CD14-positive monocyte (primary cell): ENCODE data around the gene PACSIN1. TPM values are rescaled to one million over a fixed set of nuclear protein-coding genes. Genes with fewer than 3 reads are reported as not detected.

Experiments used
- DNase-seq, 3 donors: peaks; one replicate each; pipeline ENCODE4 v3.0.0-alpha.2; 2011 to 2022
- H2AFZ ChIP-seq: 2 replicates; pipeline ENCODE4 v1.6.0; 2012; ENCODE audit warnings: mild to moderate bottlenecking, low read depth, low read length, inconsistent platforms; ENCODE audit not compliant: insufficient read depth, poor library complexity, severe bottlenecking
- H3K27ac ChIP-seq, 2 donors: 1 replicate in 1 of 2; 2 replicates in 1 of 2; pipeline ENCODE4 v1.5.1; 2012 to 2013; ENCODE audit warnings: low read length in 2 of 2, control low read depth in 1 of 2, inconsistent platforms in 1 of 2, low read depth in 1 of 2, mild to moderate bottlenecking in 1 of 2
- H3K27me3 ChIP-seq, 2 donors: one replicate each; pipeline versions ENCODE4 v1.6.0 to v1.6.1; 2011 to 2013; ENCODE audit warnings: low read length in 2 of 2; ENCODE audit not compliant: control insufficient read depth in 2 of 2, insufficient read depth in 2 of 2
- H3K36me3 ChIP-seq, 2 donors: replicated peaks in 1 of 2; 1 replicate in 1 of 2; 2 replicates in 1 of 2; pipeline versions ENCODE4 v1.5.1 to v1.6.1; 2012 to 2013; ENCODE audit warnings: low read length in 2 of 2, control low read depth in 1 of 2, inconsistent platforms in 1 of 2, mild to moderate bottlenecking in 1 of 2; ENCODE audit not compliant: insufficient read depth in 2 of 2, control insufficient read depth in 1 of 2
- H3K4me1 ChIP-seq, 2 donors: 1 replicate in 1 of 2; 2 replicates in 1 of 2; pipeline versions ENCODE4 v1.5.1 to v1.6.1; 2012 to 2013; ENCODE audit warnings: low read length in 2 of 2, control low read depth in 1 of 2, inconsistent platforms in 1 of 2, mild to moderate bottlenecking in 1 of 2, moderate library complexity in 1 of 2; ENCODE audit not compliant: insufficient read depth in 2 of 2, control insufficient read depth in 1 of 2
- H3K4me2 ChIP-seq: replicated peaks from 2 replicates; pipeline ENCODE3; 2012; ENCODE audit warnings: low read length, moderate library complexity, mild to moderate bottlenecking; ENCODE audit not compliant: poor library complexity, severe bottlenecking; ENCODE audit errors: extremely low read depth
- H3K4me3 ChIP-seq, 3 experiments: fragments of 200-600 bp in 1 of 3; sonication (generic) in 1 of 3; replicated peaks in 1 of 3; 1 replicate in 2 of 3; 2 replicates in 1 of 3; pipeline ENCODE4 v1.5.1; 2011 to 2013; ENCODE audit warnings: low read length in 3 of 3, mild to moderate bottlenecking in 3 of 3, control low read depth in 2 of 3, low read depth in 2 of 3, inconsistent platforms in 1 of 3, moderate library complexity in 1 of 3
- H3K79me2 ChIP-seq: 2 replicates; pipeline ENCODE4 v1.6.0; 2012; ENCODE audit warnings: mild to moderate bottlenecking, control low read depth, inconsistent platforms, low read length, moderate library complexity; ENCODE audit not compliant: insufficient read depth
- H3K9ac ChIP-seq: 2 replicates; pipeline ENCODE4 v1.6.0; 2017; ENCODE audit warnings: low read length, mild to moderate bottlenecking; ENCODE audit not compliant: insufficient read depth, poor library complexity, severe bottlenecking
- H3K9me3 ChIP-seq, 2 donors: replicated peaks in 1 of 2; 1 replicate in 1 of 2; 2 replicates in 1 of 2; pipeline versions ENCODE4 v1.5.1 to v1.6.1; 2012 to 2013; ENCODE audit warnings: low read length in 2 of 2, control low read depth in 1 of 2; ENCODE audit not compliant: control insufficient read depth in 1 of 2, insufficient read depth in 1 of 2
- H4K20me1 ChIP-seq: 2 replicates; pipeline ENCODE4 v1.6.0; 2012; ENCODE audit warnings: mild to moderate bottlenecking, low read length, control low read depth, moderate library complexity; ENCODE audit not compliant: insufficient read depth
- H3K27ac Mint-ChIP-seq, 7 donors: one replicate each; pipeline ENCODE4 v1.8.0; 2020; ENCODE audit warnings: mild to moderate bottlenecking in 7 of 7, mixed read lengths in 7 of 7, moderate library complexity in 6 of 7, inconsistent platforms in 2 of 7
- H3K27me3 Mint-ChIP-seq, 3 donors: one replicate each; pipeline ENCODE4 v1.8.0; 2021 to 2022; ENCODE audit warnings: low read depth in 3 of 3, mild to moderate bottlenecking in 3 of 3, mixed read lengths in 3 of 3, moderate library complexity in 3 of 3, inconsistent platforms in 1 of 3
- H3K36me3 Mint-ChIP-seq, 2 donors: one replicate each; pipeline ENCODE4 v1.8.0; 2020; ENCODE audit warnings: mixed read lengths in 2 of 2, inconsistent platforms in 1 of 2, mild to moderate bottlenecking in 1 of 2
- H3K4me1 Mint-ChIP-seq: one replicate; pipeline ENCODE4 v1.8.0; 2020; ENCODE audit warnings: mild to moderate bottlenecking, mixed read lengths
- H3K4me3 Mint-ChIP-seq, 2 donors: one replicate each; pipeline ENCODE4 v1.8.0; 2020; ENCODE audit warnings: mild to moderate bottlenecking in 2 of 2, mixed read lengths in 2 of 2, moderate library complexity in 1 of 2
- H3K9me3 Mint-ChIP-seq, 7 donors: one replicate each; pipeline ENCODE4 v1.8.0; 2020 to 2022; ENCODE audit warnings: mixed read lengths in 7 of 7, mild to moderate bottlenecking in 6 of 7, moderate library complexity in 6 of 7, inconsistent platforms in 2 of 7
- WGBS: methylation state at CpG from one replicate; pipeline ENCODE4 v1.1.5; 2013; ENCODE audit warnings: missing lambda C conversion rate; ENCODE audit not compliant: insufficient coverage; 5-methylcytosine and 5-hydroxymethylcytosine counted together
- intact Hi-C, 2 donors: fragments of 100-400 bp; cut with micrococcal nuclease; formaldehyde crosslinking; loops; one replicate each; pipeline versions ENCODE4 v1.15.0 to v1.15.1; 2023
- polyA plus RNA-seq, 3 donors: library from polyadenylated mRNA; depleted of rRNA in 1 of 3; unstranded in 2 of 3; stranded (reverse) in 1 of 3; fragments of 300-500 nt in 2 of 3; fragments of >200 nt in 1 of 3; fragmentation: Illumina TruSeq in 2 of 3; gene quantifications; 1 replicate in 2 of 3; 2 replicates in 1 of 3; pipeline ENCODE4 v1.2.3, GENCODE V29; 2012 to 2021
- TF ChIP-seq, protein P1 (sequence below): fragments of 200-600 bp; IDR thresholded peaks from one replicate; pipeline ENCODE4 v1.8.0; 2022; ENCODE audit warnings: antibody characterized with exemption, mild to moderate bottlenecking

The PACSIN1 gene
- polyA plus RNA-seq, 3 donors: not detected

DNA sequence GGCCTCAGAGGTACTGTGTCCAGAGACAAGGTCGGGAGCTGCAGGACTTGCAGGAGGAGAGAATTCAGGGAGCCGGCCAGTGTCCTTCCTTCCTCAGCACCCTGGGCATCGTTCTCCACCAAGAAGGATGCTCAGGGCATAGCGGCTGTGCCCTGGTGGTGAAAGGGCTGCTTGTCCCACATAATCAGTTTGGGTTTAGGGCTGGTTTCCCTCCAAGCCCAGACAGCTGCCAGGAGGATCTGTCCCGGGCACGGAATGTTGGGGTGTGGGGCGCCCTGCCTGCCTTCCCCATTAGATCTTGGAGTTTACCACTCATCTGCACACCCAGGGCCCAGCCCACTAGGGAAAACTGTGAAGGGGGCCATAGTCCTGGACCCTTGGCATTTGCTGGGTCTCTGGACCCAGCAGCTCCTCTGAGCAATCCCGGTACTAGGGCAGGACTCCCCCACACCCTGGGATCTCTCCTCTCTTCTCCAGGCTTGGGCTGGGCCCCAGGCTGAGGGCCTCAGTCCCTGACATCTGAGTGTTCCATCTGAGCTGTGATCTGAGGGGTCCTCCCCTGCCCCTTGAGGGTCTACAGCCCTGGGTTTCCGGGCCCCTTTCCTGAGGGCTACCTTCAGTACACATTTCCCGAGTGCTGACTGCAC is 108.9 kb downstream of the PACSIN1 start:
- Mint-ChIP-seq H3K27ac (no peak overlapping the region), H3K36me3 (no peaks in the 10 kb centered on the region), H3K27me3 (peaks cover 4 to 6% (median 5%) of the 10 kb centered on the region in 3 donors), H3K4me1 (peaks cover 9% of the 10 kb centered on the region), H3K4me3 (no peak overlapping the region), H3K9me3 (no peaks in the 10 kb centered on the region)
- Histone ChIP-seq H3K9ac (no peak overlapping the region), H3K4me3 (no peak overlapping the region), H3K4me2 (no peak overlapping the region), H4K20me1 (no peaks in the 10 kb centered on the region), H3K4me1 (no peaks in the 10 kb centered on the region), H3K9me3 (no peaks in the 10 kb centered on the region), H3K27me3 (no peaks in the 10 kb centered on the region), H3K36me3 (no peaks in the 10 kb centered on the region), H3K27ac (no peak overlapping the region), H2AFZ (no peak overlapping the region), H3K79me2 (no peaks in the 10 kb centered on the region)
- TF ChIP-seq, protein P1, sequence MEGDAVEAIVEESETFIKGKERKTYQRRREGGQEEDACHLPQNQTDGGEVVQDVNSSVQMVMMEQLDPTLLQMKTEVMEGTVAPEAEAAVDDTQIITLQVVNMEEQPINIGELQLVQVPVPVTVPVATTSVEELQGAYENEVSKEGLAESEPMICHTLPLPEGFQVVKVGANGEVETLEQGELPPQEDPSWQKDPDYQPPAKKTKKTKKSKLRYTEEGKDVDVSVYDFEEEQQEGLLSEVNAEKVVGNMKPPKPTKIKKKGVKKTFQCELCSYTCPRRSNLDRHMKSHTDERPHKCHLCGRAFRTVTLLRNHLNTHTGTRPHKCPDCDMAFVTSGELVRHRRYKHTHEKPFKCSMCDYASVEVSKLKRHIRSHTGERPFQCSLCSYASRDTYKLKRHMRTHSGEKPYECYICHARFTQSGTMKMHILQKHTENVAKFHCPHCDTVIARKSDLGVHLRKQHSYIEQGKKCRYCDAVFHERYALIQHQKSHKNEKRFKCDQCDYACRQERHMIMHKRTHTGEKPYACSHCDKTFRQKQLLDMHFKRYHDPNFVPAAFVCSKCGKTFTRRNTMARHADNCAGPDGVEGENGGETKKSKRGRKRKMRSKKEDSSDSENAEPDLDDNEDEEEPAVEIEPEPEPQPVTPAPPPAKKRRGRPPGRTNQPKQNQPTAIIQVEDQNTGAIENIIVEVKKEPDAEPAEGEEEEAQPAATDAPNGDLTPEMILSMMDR: no peak
- DNase-seq: no peak
- intact Hi-C loops: no loop called here
- 93% methylated on average over 5 of the region's 10 CpGs for WGBS

DNA sequence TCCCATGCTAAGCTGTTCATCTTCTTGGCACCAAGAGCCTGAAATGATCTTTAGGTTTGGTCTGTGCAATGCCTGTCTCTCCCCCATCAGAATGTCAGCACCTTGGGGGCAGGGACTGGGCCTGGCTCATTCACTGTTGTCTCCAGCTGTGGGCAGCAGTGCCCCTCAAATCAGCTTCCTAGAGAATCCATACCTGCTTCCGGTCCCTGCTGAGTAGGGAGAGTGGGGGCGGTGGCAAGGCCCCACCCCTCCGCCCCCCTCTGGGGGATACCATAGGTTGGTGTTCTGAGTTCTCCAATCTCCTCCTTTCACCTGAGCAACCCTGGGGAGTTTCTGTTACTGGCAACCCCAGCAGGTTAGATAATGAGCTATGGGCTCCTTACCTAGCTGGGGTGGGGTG is 109.5 kb downstream of the PACSIN1 start:
- intact Hi-C loops: no loop called here
- H3K27ac Mint-ChIP-seq: no peak overlapping the region
- no CpG with 5 or more reads among the region's 3 CpGs for WGBS

More for the DNA sequence above, 109.5 kb downstream of the PACSIN1 start:
- no peaks in the 10 kb centered on the region for H3K4me1 ChIP-seq
- H3K9me3 ChIP-seq: no peaks in the 10 kb centered on the region
- TF ChIP-seq, protein P1: no peak
- no peak overlapping the region for H2AFZ ChIP-seq
- DNase-seq: no peak
- no peaks in the 10 kb centered on the region for H4K20me1 ChIP-seq
- Mint-ChIP-seq H3K27me3 (peaks cover 4 to 6% (median 5%) of the 10 kb centered on the region in 3 donors), H3K4me1 (peaks cover 9% of the 10 kb centered on the region), H3K9me3 (no peaks in the 10 kb centered on the region), H3K36me3 (no peaks in the 10 kb centered on the region), H3K4me3 (no peak overlapping the region)
- no peak overlapping the region for H3K4me3 ChIP-seq
- H3K36me3 ChIP-seq: no peaks in the 10 kb centered on the region
- no peaks in the 10 kb centered on the region for H3K79me2 ChIP-seq
- H3K4me2 ChIP-seq: no peak overlapping the region
- H3K9ac ChIP-seq: no peak overlapping the region
- H3K27ac ChIP-seq: no peak overlapping the region
- H3K27me3 ChIP-seq: no peaks in the 10 kb centered on the region
